Activated CD4-positive, alpha-beta T cell treated with anti-CD3 and anti-CD28 coated beads, Interleukin-2, amount 10 ng/mL, durations not matched to agents 7 days and 5 days (primary cell): ENCODE measurements around the gene RPUSD1. TPM values are rescaled to one million over a fixed set of nuclear protein-coding genes. Genes with fewer than 3 reads are reported as not detected.
A peak's percentile ranks its signal among the peaks of the same experiment; 100 is the strongest.
"Not testable (repeated sequence)": the region's sequence is repeated elsewhere in the genome, so short reads cannot be mapped to it uniquely, and the experiment has no call there.

Experiments used
- CTCF ChIA-PET: fragments of 350-600 bp; sonication (Branson Sonifier 250); formaldehyde crosslinking; loops from one replicate; lab custom pipeline; 2021; ENCODE audit warnings: antibody characterized with exemption; lab: Charles Lee
- POLR2A ChIA-PET: fragments of 350-600 bp; sonication (Branson Sonifier 250); formaldehyde crosslinking; loops from one replicate; lab custom pipeline; 2021; ENCODE audit warnings: antibody characterized with exemption; lab: Charles Lee
- DNase-seq: peaks from one replicate; pipeline ENCODE4 v3.0.0-alpha.2; 2020
- H3K27ac Mint-ChIP-seq: one replicate; pipeline ENCODE4 v1.8.0; 2021; ENCODE audit warnings: mild to moderate bottlenecking, moderate library complexity, mixed read lengths
- H3K27me3 Mint-ChIP-seq: one replicate; pipeline ENCODE4 v1.8.0; 2021; ENCODE audit warnings: mixed read lengths
- H3K36me3 Mint-ChIP-seq: one replicate; pipeline ENCODE4 v1.8.0; 2021; ENCODE audit warnings: low read depth, mixed read lengths
- H3K4me1 Mint-ChIP-seq: one replicate; pipeline ENCODE4 v1.8.0; 2021; ENCODE audit warnings: mixed read lengths
- H3K4me3 Mint-ChIP-seq: one replicate; pipeline ENCODE4 v1.8.0; 2021; ENCODE audit warnings: mild to moderate bottlenecking, moderate library complexity, mixed read lengths
- H3K9me3 Mint-ChIP-seq: one replicate; pipeline ENCODE4 v1.8.0; 2021; ENCODE audit warnings: mixed read lengths
- total RNA-seq, 2 experiments: library from RNA; stranded (reverse); gene quantifications; one replicate each; pipeline ENCODE4 v1.2.3, GENCODE V29; 2021

The RPUSD1 gene, protein sequence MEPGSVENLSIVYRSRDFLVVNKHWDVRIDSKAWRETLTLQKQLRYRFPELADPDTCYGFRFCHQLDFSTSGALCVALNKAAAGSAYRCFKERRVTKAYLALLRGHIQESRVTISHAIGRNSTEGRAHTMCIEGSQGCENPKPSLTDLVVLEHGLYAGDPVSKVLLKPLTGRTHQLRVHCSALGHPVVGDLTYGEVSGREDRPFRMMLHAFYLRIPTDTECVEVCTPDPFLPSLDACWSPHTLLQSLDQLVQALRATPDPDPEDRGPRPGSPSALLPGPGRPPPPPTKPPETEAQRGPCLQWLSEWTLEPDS
- total RNA-seq, result 10 to 100 TPM; 25.4 to 26.1 TPM

DNA sequence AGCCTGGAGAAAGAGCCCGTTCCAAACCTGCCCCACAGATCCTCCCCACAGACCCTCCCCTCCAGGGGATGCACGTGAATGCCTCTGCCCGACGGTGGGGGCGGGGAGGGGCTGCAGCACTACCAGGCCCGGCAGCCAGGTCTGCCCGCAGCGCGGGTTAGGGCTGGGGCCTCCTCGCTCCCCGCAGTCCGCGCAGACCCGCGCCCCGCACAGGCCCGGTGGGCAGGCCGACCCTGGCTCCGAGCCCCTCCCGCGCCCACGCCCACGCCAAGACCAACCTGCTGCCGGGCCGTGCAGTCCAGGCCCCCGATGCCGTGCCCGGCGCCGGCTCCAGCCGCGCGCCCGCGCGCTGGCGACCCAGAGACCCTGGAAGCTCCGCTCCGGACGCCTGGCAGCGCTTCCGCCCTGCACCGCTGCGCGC lies at the start of gene RPUSD1:
Gene RPUSD1, minus strand, starts transcription at position 404 of the 421 bp plus-strand sequence. CDS start 644 bp downstream, outside the sequence.
- POLR2A ChIA-PET, result interaction anchor here (0.9 to 1.0 kb wide), 2 partner anchors 73 to 81 kb away, joined by 3 read pairs; partner anchors contain the start of gene METRN
- CTCF ChIA-PET, result interaction anchor here (1.0 to 1.7 kb wide), 4 partner anchors 17 to 76 kb away, joined by 3 to 4 read pairs (median 4); partner anchors contain the start of gene ANTKMT

DNA sequence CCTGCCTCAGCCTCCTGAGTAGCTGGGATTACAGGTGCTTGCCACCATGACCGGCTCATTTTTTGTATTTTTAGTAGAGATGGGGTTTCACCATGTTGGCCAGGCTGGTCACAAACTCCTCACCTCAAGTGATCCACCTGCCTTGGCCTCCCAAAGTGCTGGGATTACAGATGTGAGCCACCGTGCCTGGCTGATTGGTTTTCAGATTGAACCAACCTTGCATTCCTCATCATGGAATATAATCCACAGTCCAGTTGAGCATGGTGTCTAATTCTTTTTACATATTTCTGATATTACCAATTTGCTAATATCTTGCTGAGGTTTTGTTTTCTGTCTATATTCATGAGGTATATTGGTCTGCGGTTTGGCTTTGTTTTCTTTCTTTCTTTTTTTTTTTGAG lies 48.6 kb upstream of the RPUSD1 start:
- POLR2A ChIA-PET, result not testable (repeated sequence)

More for the DNA sequence above, at the start of gene RPUSD1:
- Mint-ChIP-seq H3K27ac (peak within 1 kb of the TSS; percentile 84), H3K9me3 (no peaks in the 10 kb centered on the region), H3K4me3 (peak within 1 kb of the TSS; percentile 90), H3K27me3 (no peaks in the 10 kb centered on the region), H3K36me3 (peaks cover 10% of the 10 kb centered on the region), H3K4me1 (peaks cover 20% of the 10 kb centered on the region)
- DNase-seq, result no peak

DNA sequence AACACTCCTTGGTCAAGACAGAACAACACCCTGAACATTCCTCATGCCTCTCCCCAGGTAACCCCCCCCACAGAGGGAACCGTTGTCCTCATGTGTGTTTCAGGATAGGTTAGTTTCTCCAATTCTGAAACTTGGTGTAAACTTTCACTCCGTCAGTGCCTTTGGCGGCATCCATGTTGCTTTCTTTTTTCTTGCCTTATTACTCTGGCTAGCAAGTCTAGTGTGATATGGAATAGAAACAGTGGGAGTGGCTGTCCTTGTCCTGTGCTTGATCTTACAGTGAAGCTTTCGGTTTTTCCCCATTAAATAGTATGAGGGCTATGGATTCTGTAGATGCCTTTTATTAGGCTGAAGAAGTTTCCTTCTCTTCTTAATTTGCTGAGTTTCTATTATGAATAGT lies 48.0 kb upstream of the RPUSD1 start:
- no peak for DNase-seq
- no peak overlapping the region for H3K27ac Mint-ChIP-seq
- no peaks in the 10 kb centered on the region for H3K4me1 Mint-ChIP-seq
- no peaks in the 10 kb centered on the region for H3K36me3 Mint-ChIP-seq
- H3K4me3 Mint-ChIP-seq, result no peak overlapping the region
- peaks cover 14% of the 10 kb centered on the region for H3K9me3 Mint-ChIP-seq
- ChIA-PET CTCF (no interaction called here), POLR2A (no interaction called here)
- H3K27me3 Mint-ChIP-seq, result no peaks in the 10 kb centered on the region

More for the DNA sequence above, 48.6 kb upstream of the RPUSD1 start:
- H3K9me3 Mint-ChIP-seq, result peaks cover 14% of the 10 kb centered on the region
- CTCF ChIA-PET, H3K27ac Mint-ChIP-seq, H3K4me1 Mint-ChIP-seq, H3K27me3 Mint-ChIP-seq, H3K4me3 Mint-ChIP-seq, DNase-seq, H3K36me3 Mint-ChIP-seq: not testable (repeated sequence)

DNA sequence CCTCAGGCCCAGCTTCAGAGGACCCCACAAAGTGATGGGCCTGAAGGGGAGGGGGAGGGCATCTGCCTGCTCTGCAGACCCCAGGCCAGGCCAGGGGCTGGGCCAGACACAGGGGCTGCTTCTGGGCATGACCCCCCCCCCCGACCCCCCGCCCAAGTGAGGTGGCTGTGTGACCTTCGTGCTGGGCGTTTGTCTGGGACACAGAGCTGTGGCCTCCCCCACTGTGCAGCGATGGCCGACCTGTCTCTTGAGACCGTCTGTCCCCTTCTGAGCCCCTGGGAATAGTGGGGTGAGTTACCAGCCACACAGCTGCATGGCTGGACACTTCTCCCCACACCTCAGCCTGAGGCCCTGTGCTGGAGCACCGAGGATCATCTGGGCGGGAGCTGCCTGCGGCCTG lies 47.2 kb upstream of the RPUSD1 start:
- POLR2A ChIA-PET, result no interaction called here

DNA sequence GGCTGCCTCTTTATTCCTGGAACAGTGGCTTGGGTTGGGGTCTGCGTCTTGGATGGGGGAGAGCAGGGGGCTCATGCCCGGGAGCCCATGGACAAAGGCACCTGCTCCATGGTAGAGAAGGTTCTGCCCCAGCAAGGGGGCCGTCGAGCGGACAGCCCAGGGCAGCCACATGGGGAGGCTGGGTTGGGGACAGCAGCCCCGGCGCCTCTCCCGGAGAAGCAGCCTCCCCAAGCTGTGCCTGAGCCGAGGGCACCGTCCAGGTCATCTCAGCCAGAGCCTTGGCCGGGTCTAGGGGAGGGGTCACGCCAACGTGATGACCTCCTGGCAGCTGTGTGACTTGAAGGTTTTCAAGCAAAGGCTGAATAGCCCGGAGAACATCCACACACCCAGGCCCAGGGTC lies 45.2 kb upstream of the RPUSD1 start:
- H3K27ac Mint-ChIP-seq, result no peak overlapping the region
- H3K9me3 Mint-ChIP-seq, result peaks cover 14% of the 10 kb centered on the region
- ChIA-PET CTCF (no interaction called here), POLR2A (no interaction called here)
- no peaks in the 10 kb centered on the region for H3K4me1 Mint-ChIP-seq
- no peaks in the 10 kb centered on the region for H3K27me3 Mint-ChIP-seq
- no peaks in the 10 kb centered on the region for H3K36me3 Mint-ChIP-seq
- no peak for DNase-seq
- H3K4me3 Mint-ChIP-seq, result no peak overlapping the region

More for the DNA sequence above, 47.2 kb upstream of the RPUSD1 start:
- CTCF ChIA-PET, result no interaction called here
- Mint-ChIP-seq H3K27me3 (no peaks in the 10 kb centered on the region), H3K4me1 (no peaks in the 10 kb centered on the region), H3K4me3 (no peak overlapping the region), H3K27ac (no peak overlapping the region), H3K36me3 (no peaks in the 10 kb centered on the region), H3K9me3 (peaks cover 14% of the 10 kb centered on the region)
- DNase-seq, result no peak

DNA sequence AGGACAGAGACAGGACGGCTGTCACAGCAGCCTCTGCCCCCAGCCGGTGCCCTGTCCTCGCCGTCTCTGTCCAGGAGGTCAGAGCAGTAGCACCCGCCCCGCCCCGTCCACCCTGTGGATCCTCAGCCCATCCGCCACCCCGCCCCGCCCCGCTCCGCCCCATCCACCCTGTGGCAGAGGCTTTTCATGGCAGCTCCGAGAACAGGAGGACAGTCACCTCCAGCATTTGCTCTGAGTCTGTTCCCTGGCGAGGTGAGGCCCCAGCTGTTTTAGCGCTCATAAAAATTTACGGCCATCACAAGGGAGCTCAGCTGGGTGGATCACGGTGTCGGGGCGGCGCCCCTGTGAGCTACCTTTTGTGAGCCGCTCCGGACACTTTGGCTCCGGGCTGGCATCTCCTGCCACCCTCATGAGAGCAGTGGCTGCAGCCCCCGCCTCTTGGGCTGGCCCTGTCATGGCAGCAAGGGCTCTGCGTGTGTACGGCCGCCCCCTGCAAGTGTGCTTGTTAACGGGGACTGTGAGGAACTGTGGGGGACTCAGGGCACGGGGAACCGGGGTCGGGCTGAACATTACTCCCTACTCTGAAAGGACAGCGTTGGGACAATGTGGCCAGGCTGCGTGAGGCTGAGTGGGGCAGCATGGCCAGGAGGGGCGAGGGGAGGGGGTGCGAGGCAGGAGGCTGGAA lies 44.6 kb upstream of the RPUSD1 start:
- Mint-ChIP-seq H3K27ac (no peak overlapping the region), H3K36me3 (no peaks in the 10 kb centered on the region), H3K27me3 (no peaks in the 10 kb centered on the region), H3K4me3 (no peak overlapping the region), H3K4me1 (no peaks in the 10 kb centered on the region), H3K9me3 (peaks cover 11% of the 10 kb centered on the region)
- no peak for DNase-seq
- POLR2A ChIA-PET, result no interaction called here
- CTCF ChIA-PET, result no interaction called here

DNA sequence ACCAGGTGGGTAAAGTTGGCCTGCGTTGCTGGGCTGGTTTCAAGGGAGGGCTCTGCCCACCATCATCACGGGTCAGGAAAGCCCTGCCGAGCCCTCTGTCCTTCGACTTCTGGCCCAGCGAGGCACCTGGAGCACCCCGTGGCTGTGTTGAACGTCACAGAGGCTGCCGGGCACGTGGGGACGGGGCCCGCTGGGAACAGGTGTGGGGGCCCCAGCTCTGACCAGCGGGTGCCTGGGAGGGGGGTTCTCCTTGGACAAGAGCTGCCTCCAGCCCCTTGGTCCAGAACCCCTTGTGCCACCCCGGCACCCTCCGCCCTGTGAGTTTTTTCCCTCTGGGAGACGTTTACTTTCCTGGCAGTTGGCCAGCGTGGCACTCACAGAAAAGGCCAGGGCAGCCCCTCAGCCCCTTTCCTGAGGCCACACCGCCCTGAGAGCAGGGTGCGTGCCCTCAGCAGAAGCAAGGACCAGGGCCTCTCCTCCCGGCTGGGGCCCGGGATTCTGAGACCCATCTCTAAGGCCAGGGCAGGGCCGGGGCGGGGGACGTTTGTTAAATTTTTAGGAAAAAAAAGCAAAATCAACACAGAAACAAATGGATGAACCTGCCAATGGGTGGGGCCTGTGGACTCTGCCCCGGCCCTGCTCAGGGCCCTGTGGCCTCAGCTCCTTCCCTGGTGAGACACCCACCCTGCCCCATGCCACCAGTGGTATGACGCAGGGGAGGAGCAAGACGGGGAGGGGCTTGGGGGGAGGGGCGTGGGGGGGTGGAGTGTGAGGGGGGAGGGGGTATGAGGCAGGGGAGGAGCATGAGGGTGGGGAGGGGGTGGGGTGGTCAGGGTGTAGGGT lies 43.6 kb upstream of the RPUSD1 start:
- Mint-ChIP-seq H3K9me3 (peaks cover 11% of the 10 kb centered on the region), H3K27ac (no peak overlapping the region), H3K36me3 (no peaks in the 10 kb centered on the region), H3K4me1 (no peaks in the 10 kb centered on the region), H3K27me3 (no peaks in the 10 kb centered on the region), H3K4me3 (no peak overlapping the region)
- DNase-seq, result no peak
- ChIA-PET POLR2A (no interaction called here), CTCF (no interaction called here)

DNA sequence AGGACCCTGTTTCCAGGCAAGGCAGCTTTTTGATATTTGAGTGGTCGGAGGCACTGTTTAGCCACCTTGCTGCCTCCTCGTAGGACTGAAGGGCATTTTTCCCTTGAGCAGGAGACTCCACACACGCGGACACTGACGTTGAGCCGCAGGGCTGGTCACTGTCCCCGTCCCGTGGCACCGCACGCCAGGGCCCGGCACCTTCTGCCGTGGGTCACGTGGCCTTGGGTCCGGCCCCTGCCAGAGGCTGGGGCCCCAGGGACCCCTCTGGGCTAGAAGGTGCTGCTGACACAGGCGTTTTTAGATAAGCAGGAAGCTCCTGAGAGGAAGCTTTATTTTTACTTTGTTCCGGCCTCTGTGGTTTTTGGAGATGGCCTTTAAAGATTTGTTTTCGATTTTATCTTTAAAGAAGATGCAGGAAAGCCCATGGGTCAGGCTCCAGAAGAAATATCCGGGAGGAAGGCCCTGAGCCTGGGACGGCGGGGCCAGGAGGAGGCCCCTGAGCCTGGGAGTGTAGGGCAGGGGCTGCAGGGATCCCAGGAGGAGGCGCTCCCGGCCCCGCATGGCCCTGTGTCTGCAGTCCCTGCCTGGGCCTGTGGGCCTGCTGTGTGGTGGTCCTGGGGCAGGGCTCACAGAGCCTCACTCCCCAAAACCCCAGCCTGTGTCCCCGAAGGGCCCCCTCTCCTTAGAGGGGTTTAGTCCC lies 42.8 kb upstream of the RPUSD1 start:
- no peak overlapping the region for H3K27ac Mint-ChIP-seq
- H3K4me3 Mint-ChIP-seq, result no peak overlapping the region
- no peaks in the 10 kb centered on the region for H3K4me1 Mint-ChIP-seq
- no peak for DNase-seq
- POLR2A ChIA-PET, result no interaction called here
- H3K9me3 Mint-ChIP-seq, result peaks cover 6% of the 10 kb centered on the region
- H3K36me3 Mint-ChIP-seq, result no peaks in the 10 kb centered on the region
- CTCF ChIA-PET, result no interaction called here
- H3K27me3 Mint-ChIP-seq, result no peaks in the 10 kb centered on the region

DNA sequence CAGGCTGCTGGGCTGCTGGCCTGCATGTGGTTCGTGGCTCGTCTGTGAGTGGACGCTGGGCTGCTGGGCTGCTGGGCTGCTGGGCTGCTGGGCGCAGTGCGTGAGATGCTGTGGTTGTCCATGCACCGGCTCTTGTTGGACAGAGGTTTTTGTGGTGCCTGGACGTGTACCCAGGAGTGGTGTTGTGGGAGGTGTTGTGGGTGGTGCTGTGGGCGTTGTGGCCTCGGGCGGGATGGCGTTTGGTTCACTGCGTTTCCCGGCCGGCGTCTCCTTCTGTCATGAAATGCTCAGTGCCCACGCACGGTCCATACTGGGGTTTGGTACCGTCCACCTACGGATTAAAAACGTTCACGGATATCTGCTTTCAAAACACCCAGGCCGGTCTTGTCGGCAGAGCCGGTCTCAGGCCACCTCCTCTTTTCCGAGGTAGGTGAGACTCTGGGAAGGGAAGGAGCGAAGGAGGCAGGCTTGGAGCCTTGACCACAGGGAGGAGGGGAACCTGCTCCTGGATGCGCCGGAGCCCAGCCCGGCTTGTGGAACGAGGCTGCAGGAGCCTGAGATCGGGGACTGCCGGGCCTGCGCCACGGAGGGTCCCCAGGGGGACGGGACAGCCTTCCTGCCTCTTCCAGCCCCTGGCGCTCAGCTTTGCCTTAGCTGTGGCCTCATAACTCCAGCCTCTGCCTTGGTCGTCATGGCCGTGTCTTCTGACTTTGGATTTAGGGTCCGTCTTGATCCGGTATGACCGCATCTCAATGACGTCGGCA lies 42.1 kb upstream of the RPUSD1 start:
- H3K4me1 Mint-ChIP-seq, result no peaks in the 10 kb centered on the region
- POLR2A ChIA-PET, result no interaction called here
- DNase-seq, result no peak
- no peaks in the 10 kb centered on the region for H3K27me3 Mint-ChIP-seq
- H3K4me3 Mint-ChIP-seq, result no peak overlapping the region
- CTCF ChIA-PET, result no interaction called here
- H3K27ac Mint-ChIP-seq, result no peak overlapping the region
- peaks cover 3% of the 10 kb centered on the region for H3K9me3 Mint-ChIP-seq
- no peaks in the 10 kb centered on the region for H3K36me3 Mint-ChIP-seq

DNA sequence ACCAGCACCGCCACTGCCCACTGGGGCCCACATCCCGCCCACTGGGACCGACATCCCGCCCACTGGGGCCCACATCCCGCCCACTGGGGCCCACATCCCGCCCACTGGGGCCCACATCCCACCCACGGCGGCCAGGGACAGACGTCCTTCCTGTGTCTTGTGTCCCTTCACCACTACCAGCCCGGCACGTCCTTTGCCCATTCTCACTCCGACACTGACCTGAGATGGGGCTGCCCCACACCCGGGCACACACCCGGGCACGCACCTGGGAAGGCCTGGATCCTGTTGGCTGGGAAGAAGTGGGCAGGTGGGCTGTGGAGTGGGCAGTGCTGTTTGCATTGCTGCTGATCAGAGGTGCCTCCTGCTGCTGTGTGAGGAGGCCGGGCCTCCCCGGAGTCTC lies 40.7 kb upstream of the RPUSD1 start:
- ChIA-PET POLR2A (no interaction called here), CTCF (no interaction called here)
- no peak for DNase-seq

DNA sequence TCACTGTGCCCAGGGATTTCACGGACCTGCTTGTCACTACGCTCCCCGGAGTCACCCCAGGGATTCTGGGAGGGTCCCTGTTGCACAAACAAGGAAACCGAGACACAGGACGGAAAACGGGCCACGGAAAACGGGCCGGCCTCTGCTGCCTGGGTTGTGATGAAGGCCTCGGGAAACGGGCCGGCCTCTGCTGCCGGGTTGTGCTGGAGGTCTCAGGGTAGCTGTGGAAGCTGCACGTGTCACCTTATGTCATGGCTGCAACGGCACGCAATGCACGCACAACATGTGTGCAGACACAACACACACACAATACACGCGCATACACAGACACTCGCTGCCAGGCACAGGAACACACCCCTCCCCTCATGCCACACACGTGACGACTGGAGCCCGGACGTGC lies 39.3 kb upstream of the RPUSD1 start:
- H3K27ac Mint-ChIP-seq, result no peak overlapping the region
- CTCF ChIA-PET, result no interaction called here

More for the DNA sequence above, 40.7 kb upstream of the RPUSD1 start:
- H3K4me3 Mint-ChIP-seq, result no peak overlapping the region
- H3K4me1 Mint-ChIP-seq, result no peaks in the 10 kb centered on the region
- no peaks in the 10 kb centered on the region for H3K9me3 Mint-ChIP-seq
- H3K27ac Mint-ChIP-seq, result no peak overlapping the region
- no peaks in the 10 kb centered on the region for H3K27me3 Mint-ChIP-seq
- H3K36me3 Mint-ChIP-seq, result no peaks in the 10 kb centered on the region

More for the DNA sequence above, 39.3 kb upstream of the RPUSD1 start:
- DNase-seq, result no peak
- Mint-ChIP-seq H3K36me3 (no peaks in the 10 kb centered on the region), H3K9me3 (no peaks in the 10 kb centered on the region), H3K4me3 (no peak overlapping the region), H3K27me3 (no peaks in the 10 kb centered on the region), H3K4me1 (no peaks in the 10 kb centered on the region)
- POLR2A ChIA-PET, result no interaction called here
